ENCODE measurements around the gene RADIL. TPM values are rescaled to one million over a fixed set of nuclear protein-coding genes. Genes with fewer than 3 reads are reported as not detected.
A peak's percentile ranks its signal among the peaks of the same experiment; 100 is the strongest.

The RADIL gene
- total RNA-seq, 1 experiment from 2014 or later = not detected

DNA sequence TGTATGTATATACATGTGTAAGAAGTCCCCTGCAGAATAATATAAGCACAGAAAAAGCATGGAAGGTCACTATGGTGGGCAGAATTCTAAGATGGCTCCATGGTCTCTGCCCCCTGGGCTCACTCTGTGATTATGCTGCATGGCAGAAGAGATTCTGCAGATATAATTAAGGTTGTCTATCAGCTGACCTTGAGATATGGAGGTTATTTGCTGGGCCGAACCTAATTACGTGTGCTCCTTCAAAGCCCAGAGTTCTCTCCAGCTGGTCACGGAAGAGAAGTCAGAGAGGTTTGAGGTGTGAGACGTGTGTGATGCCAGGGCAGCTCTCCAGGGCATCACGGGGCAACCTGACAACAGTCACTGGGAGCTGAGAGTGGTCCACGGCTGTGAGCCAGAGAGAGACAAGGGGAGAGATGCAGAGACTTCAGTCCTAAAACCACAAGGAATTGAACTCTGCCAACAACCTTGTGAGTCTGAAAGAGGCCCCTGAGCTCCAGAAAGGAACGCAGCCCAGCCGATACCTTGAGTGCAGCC, 33.2 kb downstream of the RADIL start:
- Mint-ChIP-seq H3K36me3 (ENCODE audit: insufficient read depth, unreplicated experiment) (no peaks in the 10 kb centered on the region), H3K27ac (ENCODE audit: low read depth, unreplicated experiment) (no peak overlapping the region), H3K9me3 (ENCODE audit: unreplicated experiment) (no peaks in the 10 kb centered on the region), H3K4me3 (ENCODE audit: unreplicated experiment) (no peak overlapping the region), H3K27me3 (ENCODE audit: insufficient read depth, unreplicated experiment) (peaks cover 14% of the 10 kb centered on the region), H3K4me1 (ENCODE audit: insufficient read depth, unreplicated experiment) (no peaks in the 10 kb centered on the region)
- TF ChIP-seq, protein P1, sequence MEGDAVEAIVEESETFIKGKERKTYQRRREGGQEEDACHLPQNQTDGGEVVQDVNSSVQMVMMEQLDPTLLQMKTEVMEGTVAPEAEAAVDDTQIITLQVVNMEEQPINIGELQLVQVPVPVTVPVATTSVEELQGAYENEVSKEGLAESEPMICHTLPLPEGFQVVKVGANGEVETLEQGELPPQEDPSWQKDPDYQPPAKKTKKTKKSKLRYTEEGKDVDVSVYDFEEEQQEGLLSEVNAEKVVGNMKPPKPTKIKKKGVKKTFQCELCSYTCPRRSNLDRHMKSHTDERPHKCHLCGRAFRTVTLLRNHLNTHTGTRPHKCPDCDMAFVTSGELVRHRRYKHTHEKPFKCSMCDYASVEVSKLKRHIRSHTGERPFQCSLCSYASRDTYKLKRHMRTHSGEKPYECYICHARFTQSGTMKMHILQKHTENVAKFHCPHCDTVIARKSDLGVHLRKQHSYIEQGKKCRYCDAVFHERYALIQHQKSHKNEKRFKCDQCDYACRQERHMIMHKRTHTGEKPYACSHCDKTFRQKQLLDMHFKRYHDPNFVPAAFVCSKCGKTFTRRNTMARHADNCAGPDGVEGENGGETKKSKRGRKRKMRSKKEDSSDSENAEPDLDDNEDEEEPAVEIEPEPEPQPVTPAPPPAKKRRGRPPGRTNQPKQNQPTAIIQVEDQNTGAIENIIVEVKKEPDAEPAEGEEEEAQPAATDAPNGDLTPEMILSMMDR (IDR thresholded peaks at IDR 0.05; ENCODE audit: unreplicated experiment) = no peak
- intact Hi-C loops (cut with micrococcal nuclease) = no loop called here
- CTCF ChIA-PET = interaction anchor here (3.0 kb wide), 1 partner anchor 235 kb away, joined by 11 read pairs; no protein-coding TSS in a partner anchor
- BruUV-seq (replicated peaks) = no TSS peak
- DNase-seq (ENCODE audit: unreplicated experiment) = no peak
- POLR2A ChIA-PET = no interaction called here

- Mint-ChIP-seq H3K27me3 (ENCODE audit: insufficient read depth, unreplicated experiment) (peaks cover 23% of the 10 kb centered on the region), H3K9me3 (ENCODE audit: unreplicated experiment) (no peaks in the 10 kb centered on the region), H3K4me1 (ENCODE audit: insufficient read depth, unreplicated experiment) (no peaks in the 10 kb centered on the region), H3K4me3 (ENCODE audit: unreplicated experiment) (no peak overlapping the region), H3K27ac (ENCODE audit: low read depth, unreplicated experiment) (no peak overlapping the region), H3K36me3 (ENCODE audit: insufficient read depth, unreplicated experiment) (no peaks in the 10 kb centered on the region)
- TF ChIP-seq, protein P1 (IDR thresholded peaks at IDR 0.05; ENCODE audit: unreplicated experiment) = peak; percentile 47
- BruUV-seq (replicated peaks) = no TSS peak
- ChIA-PET POLR2A (interaction anchor here (0.6 kb wide), 1 partner anchor 972 kb away, joined by 3 read pairs; no protein-coding TSS in a partner anchor), CTCF (interaction anchor here (0.6 to 3.0 kb wide), 3 partner anchors 236 to 390 kb away, joined by 3 to 11 read pairs (median 3); no protein-coding TSS in a partner anchor)
- DNase-seq (ENCODE audit: unreplicated experiment) = peak; percentile 62
- intact Hi-C loops (cut with micrococcal nuclease) = loop anchor here (1.0 to 10.0 kb wide), 4 partner anchors 125 to 605 kb away; no protein-coding TSS in a partner anchor
Observed at GRCh38 chr7:4849390-4849789, 34.1 kb downstream of the RADIL start.

DNA sequence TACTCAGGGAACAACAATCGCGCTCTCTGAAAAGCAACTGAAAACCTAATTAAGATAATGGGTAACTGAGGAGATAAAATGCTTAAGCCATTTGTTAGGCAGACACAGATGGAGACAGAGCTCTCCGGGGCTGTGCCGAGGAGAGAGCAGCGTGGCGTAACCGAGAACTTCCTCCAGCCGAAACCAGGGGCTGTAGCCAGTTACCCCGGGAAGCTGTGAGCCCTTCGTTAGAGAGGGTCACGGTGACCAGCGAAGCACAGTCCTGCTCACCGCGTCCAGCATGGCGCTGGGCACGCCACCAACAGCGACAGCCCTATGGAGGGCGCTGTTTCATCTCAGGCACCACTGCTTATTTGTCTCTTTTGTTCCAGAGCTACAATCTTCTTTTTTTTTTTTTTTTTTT, 37.8 kb downstream of the RADIL start:
- CTCF ChIA-PET = interaction anchor here (0.6 kb wide), 1 partner anchor 35 kb away, joined by 3 read pairs; no protein-coding TSS in a partner anchor
- H3K27ac Mint-ChIP-seq (ENCODE audit: low read depth, unreplicated experiment) = no peak overlapping the region
- peaks cover 25% of the 10 kb centered on the region for H3K27me3 Mint-ChIP-seq (ENCODE audit: insufficient read depth, unreplicated experiment)
- DNase-seq (ENCODE audit: unreplicated experiment) = no peak
- TF ChIP-seq, protein P1 (IDR thresholded peaks at IDR 0.05; ENCODE audit: unreplicated experiment) = no peak
- no peaks in the 10 kb centered on the region for H3K36me3 Mint-ChIP-seq (ENCODE audit: insufficient read depth, unreplicated experiment)
- POLR2A ChIA-PET = no interaction called here
- H3K4me1 Mint-ChIP-seq (ENCODE audit: insufficient read depth, unreplicated experiment) = no peaks in the 10 kb centered on the region
- intact Hi-C loops (cut with micrococcal nuclease) = loop anchor here (5.0 to 10.0 kb wide), 2 partner anchors 327 to 609 kb away; no protein-coding TSS in a partner anchor
- no peaks in the 10 kb centered on the region for H3K9me3 Mint-ChIP-seq (ENCODE audit: unreplicated experiment)
- no TSS peak for BruUV-seq (replicated peaks)
- H3K4me3 Mint-ChIP-seq (ENCODE audit: unreplicated experiment) = no peak overlapping the region

GRCh38 chr7:4842319-4843064, 41.0 kb downstream of the RADIL start:
- H3K9me3 Mint-ChIP-seq (ENCODE audit: unreplicated experiment) = no peaks in the 10 kb centered on the region
- ChIA-PET CTCF (no interaction called here), POLR2A (interaction anchor here (0.6 kb wide), 1 partner anchor 513 kb away, joined by 3 read pairs; no protein-coding TSS in a partner anchor)
- H3K4me1 Mint-ChIP-seq (ENCODE audit: insufficient read depth, unreplicated experiment) = no peaks in the 10 kb centered on the region
- peaks cover 17% of the 10 kb centered on the region for H3K27me3 Mint-ChIP-seq (ENCODE audit: insufficient read depth, unreplicated experiment)
- intact Hi-C loops (cut with micrococcal nuclease) = loop anchor here (10.0 kb wide), 1 partner anchor 612 kb away; no protein-coding TSS in a partner anchor
- H3K27ac Mint-ChIP-seq (ENCODE audit: low read depth, unreplicated experiment) = no peak overlapping the region
- TF ChIP-seq, protein P1 (IDR thresholded peaks at IDR 0.05; ENCODE audit: unreplicated experiment) = no peak
- no TSS peak for BruUV-seq (replicated peaks)
- DNase-seq (ENCODE audit: unreplicated experiment) = no peak
- H3K36me3 Mint-ChIP-seq (ENCODE audit: insufficient read depth, unreplicated experiment) = no peaks in the 10 kb centered on the region
- H3K4me3 Mint-ChIP-seq (ENCODE audit: unreplicated experiment) = no peak overlapping the region

Data from MCF 10A (cell line).